NCI-H187 (cell line): ENCODE data around the gene THPO.

Experiments used
- DNase-seq, 2 experiments: peaks; one replicate each; lab custom pipeline; 2025; lab: John Stamatoyannopoulos, UW

The THPO gene

GRCh38 chr3:184333700-184334099 lies 44.3 kb downstream of the THPO start:
- DNase-seq, result no peak

DNA sequence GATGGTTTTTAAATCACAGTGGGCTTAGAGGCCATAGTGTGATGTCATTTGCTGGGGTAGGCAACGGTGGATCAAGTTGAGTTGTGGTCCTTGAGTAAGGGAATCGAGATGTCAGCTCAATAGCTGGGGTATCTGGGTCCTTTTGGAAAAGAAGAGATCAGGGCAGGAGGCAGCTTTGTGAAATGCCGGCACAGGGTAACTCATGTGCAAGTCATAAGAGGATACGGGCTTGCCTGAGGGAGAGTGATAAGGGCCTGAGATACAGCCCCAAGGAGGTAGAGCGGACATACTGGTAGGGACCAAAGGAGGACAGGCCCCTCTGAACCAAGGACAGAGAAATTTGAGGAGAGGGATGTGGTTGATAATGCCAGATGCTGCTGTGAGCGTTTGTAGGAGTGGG lies 44.8 kb downstream of the THPO start:
- DNase-seq, result no peak

GRCh38 chr3:184332370-184333090 lies 45.5 kb downstream of the THPO start:
- no peak for DNase-seq

GRCh38 chr3:184328516-184328915 lies 49.5 kb downstream of the THPO start:
- no peak for DNase-seq

DNA sequence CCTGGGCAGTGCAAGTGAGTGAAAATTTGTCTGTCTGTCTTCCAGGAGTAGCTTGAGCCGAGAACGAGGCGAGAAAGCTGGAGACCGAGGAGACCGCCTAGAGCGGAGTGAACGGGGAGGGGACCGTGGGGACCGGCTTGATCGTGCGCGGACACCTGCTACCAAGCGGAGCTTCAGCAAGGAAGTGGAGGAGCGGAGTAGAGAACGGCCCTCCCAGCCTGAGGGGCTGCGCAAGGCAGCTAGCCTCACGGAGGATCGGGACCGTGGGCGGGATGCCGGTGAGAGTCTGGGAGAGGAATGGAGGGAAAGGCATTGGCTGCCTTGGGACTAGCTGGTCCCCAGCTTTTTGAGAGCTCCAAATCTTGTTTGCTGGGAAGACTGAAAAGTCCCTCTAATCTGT lies 50.8 kb downstream of the THPO start:
- DNase-seq, result no peak

DNA sequence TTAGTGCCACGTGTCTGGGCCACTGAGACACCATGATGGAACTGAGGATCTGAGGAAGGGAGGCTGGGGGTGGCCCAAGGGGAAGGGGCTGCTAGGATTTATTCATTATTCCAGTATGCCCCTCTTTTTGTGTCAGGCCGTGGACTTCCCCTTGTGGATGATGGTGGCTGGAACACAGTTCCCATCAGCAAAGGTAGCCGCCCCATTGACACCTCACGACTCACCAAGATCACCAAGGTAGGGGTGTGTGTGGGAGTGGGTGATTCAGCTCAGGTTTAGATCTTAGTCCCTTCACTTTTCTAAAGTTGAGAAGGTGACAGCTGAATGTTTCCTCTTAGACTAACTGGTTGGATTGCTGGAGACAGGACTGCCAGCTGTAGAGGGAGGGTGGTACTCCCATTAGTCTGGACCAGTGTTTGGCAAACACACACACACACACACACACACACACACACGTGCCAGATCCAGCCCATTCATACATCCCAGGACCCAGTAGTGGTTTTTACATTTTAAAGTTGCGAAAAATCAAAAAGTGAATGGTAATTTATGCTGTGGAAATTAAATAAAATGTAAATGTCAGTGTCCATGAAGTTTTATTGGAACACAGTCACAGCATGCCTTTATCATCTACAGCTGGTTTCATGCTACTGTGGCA lies 52.2 kb downstream of the THPO start:
- DNase-seq, result no peak

GRCh38 chr3:184325269-184325668 lies 52.7 kb downstream of the THPO start:
- no peak for DNase-seq

- DNase-seq, result no peak
Measured at GRCh38 chr3:184323696-184324095, 54.3 kb downstream of the THPO start.

- DNase-seq, result no peak
Measured at GRCh38 chr3:184322731-184323487, 55.1 kb downstream of the THPO start.
